Measurements from ENCODE around the gene RNF217. TPM values are rescaled to one million over a fixed set of nuclear protein-coding genes. Genes with fewer than 3 reads are reported as not detected.
A peak's percentile ranks its signal among the peaks of the same experiment; 100 is the strongest.
"Not testable (repeated sequence)": the region's sequence is repeated elsewhere in the genome, so short reads cannot be mapped to it uniquely, and the experiment has no call there.

The RNF217 gene
- total RNA-seq, 1 donor from 2014 or later: 25.5 TPM

DNA sequence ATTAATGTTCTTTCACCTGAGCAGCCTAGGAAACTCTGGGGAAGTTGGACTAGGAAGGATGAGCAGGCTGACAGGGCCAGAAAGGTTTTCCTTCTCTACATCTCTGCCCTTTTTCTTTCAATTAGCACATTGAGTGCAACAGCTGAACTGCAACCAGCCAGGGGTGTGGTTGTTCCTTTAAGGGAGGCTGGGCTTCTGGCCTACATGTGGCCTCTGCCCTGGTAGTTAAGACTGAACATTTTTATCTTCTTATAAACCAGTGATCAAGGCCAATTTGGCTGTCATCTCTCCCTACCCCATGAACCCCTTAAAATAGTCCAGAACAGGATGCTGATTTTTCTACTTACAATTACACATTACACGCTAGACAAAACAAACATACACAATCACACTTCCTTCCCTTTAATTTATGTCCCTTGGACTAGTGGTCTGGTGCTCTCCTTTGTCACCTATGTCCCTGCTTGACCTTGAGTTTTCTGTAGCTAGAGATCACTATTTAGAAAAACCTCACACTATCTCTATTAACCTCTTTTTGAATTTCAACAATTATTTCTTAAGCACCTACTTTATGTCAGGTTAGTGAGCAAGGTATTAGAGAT is 60.3 kb downstream of the RNF217 start:
- no peaks in the 10 kb centered on the region for H3K36me3 ChIP-seq
- no peaks in the 10 kb centered on the region for H3K27me3 ChIP-seq (ENCODE audit: low read depth)
- DNase-seq (no peak), ATAC-seq (peak; percentile 26 to 45)
- intact Hi-C loops (cut with DNase I): no loop called here
- TF ChIP-seq, protein P1, sequence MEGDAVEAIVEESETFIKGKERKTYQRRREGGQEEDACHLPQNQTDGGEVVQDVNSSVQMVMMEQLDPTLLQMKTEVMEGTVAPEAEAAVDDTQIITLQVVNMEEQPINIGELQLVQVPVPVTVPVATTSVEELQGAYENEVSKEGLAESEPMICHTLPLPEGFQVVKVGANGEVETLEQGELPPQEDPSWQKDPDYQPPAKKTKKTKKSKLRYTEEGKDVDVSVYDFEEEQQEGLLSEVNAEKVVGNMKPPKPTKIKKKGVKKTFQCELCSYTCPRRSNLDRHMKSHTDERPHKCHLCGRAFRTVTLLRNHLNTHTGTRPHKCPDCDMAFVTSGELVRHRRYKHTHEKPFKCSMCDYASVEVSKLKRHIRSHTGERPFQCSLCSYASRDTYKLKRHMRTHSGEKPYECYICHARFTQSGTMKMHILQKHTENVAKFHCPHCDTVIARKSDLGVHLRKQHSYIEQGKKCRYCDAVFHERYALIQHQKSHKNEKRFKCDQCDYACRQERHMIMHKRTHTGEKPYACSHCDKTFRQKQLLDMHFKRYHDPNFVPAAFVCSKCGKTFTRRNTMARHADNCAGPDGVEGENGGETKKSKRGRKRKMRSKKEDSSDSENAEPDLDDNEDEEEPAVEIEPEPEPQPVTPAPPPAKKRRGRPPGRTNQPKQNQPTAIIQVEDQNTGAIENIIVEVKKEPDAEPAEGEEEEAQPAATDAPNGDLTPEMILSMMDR (IDR thresholded peaks at IDR 0.05): no peak
- H3K9me3 ChIP-seq: no peaks in the 10 kb centered on the region
- H3K4me3 ChIP-seq: no peak overlapping the region
- H3K27ac ChIP-seq: no peak overlapping the region
- peaks cover 13% of the 10 kb centered on the region for H3K4me1 ChIP-seq

DNA sequence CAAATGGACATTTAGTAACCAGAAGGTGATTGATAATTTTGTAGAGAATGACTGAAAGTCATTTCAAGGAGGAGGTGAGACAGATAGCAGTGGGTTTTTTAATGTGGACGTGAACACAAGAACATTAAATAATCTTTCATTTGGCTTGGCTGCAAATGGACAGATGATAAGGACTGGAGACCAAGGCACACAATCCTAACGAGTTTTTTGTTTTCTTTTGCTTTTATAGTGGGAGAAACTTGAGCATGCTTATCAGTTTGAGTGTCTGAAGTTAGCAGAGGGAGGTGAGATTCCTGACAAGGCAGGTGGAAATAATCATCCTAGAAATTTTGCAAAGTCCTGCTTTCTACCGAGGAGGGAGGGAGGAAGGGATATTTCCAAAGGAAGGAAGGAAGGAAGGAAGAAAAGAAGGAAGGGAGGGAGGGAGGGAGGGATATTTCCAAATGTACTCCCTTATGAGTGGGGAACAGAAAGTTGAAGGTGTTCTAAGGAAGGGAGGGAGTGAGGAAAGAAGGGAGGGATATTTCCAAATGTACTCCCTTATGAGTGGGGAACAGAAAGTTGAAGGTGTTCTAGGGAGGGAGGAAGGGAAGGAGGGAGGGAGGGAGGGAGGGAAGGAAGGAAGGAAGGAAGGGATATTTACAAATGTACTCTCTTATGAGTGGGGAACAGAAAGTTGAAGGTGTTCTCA is 63.1 kb downstream of the RNF217 start:
- TF ChIP-seq, protein P1 (IDR thresholded peaks at IDR 0.05): no peak
- Histone ChIP-seq H3K9me3 (no peaks in the 10 kb centered on the region), H3K4me3 (no peak overlapping the region), H3K36me3 (no peaks in the 10 kb centered on the region), H3K27ac (no peak overlapping the region), H3K4me1 (peaks cover 13% of the 10 kb centered on the region), H3K27me3 (ENCODE audit: low read depth) (no peaks in the 10 kb centered on the region)
- no peak for ATAC-seq
- intact Hi-C loops (cut with DNase I): no loop called here
- no peak for DNase-seq

DNA sequence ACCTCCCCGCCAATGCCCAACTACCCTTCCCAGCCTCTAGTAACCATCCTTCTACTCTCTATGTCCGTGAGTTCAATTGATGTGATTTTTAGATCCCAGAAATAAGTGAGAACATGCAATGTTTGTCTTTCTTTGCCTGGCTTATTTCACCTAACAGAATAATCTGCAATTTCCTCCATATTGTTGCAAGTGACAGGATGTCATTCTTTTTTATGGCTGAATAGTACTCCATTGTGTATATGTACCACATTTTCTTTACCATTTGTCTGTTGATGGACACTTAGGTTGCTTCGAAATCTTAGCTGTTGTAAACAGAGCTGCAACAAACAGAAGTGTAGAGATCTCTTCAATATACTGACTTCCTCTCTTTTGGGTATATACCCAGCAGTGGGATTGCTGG is 65.0 kb downstream of the RNF217 start:
- DNase-seq (no peak), ATAC-seq (no peak)
- H3K4me3 ChIP-seq: no peak overlapping the region
- no peaks in the 10 kb centered on the region for H3K9me3 ChIP-seq
- H3K4me1 ChIP-seq: peaks cover 5% of the 10 kb centered on the region
- H3K27me3 ChIP-seq (ENCODE audit: low read depth): no peaks in the 10 kb centered on the region
- intact Hi-C loops (cut with DNase I): no loop called here
- no peaks in the 10 kb centered on the region for H3K36me3 ChIP-seq
- TF ChIP-seq, protein P1 (IDR thresholded peaks at IDR 0.05): no peak
- H3K27ac ChIP-seq: no peak overlapping the region

DNA sequence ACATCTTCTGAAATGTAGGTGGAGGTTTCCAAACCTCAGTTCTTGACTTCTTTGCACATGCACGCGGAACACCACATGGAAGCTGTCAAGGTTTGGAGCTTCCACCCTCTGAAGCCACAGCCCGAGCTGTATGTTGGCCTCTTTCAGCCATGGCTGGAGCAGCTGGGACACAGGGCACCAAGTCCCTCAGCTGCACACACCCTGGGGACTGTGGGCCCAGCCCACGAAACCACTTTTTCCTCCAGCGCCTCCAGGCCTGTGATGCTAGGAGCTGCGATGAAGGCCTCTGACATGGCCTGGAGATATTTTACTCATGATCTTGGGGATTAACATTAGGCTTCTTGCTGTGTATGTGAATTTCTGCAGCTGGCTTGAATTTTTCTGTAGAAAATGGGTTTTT is 68.7 kb downstream of the RNF217 start:
- DNase-seq (no peak), ATAC-seq (no peak)
- H3K36me3 ChIP-seq: no peaks in the 10 kb centered on the region
- H3K27me3 ChIP-seq (ENCODE audit: low read depth): no peaks in the 10 kb centered on the region
- H3K9me3 ChIP-seq: no peaks in the 10 kb centered on the region
- H3K27ac ChIP-seq: no peak overlapping the region
- intact Hi-C loops (cut with DNase I): no loop called here
- H3K4me3 ChIP-seq: no peak overlapping the region
- TF ChIP-seq, protein P1 (IDR thresholded peaks at IDR 0.05): no peak
- no peaks in the 10 kb centered on the region for H3K4me1 ChIP-seq

DNA sequence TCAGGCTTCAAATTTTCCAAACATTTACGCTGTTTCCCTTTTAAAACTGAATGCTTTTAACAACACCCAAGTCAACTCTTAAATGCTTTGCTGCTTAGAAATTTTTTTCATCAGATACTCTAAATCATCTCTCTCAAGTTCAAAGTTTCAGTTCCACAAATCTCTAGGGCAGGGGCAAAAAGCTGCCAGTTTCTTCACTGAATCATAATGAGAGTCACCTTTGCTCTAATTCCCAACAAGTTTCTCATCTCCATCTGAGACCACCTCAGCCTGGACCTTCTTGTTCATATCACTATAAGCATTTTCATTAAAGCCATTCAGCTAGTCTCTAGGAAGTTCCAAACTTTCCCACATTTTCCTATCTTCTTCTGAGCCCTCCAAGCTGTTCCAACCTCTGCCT is 69.1 kb downstream of the RNF217 start:
- TF ChIP-seq, protein P1 (IDR thresholded peaks at IDR 0.05): no peak

DNA sequence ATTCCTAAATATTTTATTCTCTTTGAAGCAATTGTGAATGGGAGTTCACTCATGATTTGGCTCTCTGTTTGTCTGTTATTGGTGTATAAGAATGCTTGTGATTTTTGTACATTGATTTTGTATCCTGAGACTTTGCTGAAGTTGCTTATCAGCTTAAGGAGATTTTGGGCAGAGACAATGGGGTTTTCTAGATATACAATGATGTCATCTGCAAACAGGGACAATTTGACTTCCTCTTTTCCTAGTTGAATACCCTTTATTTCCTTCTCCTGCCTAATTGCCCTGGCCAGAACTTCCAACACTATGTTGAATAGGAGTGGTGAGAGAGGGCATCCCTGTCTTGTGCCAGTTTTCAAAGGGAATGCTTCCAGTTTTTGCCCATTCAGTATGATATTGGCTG is 72.7 kb downstream of the RNF217 start:
- intact Hi-C loops (cut with DNase I); H3K4me3 ChIP-seq; ATAC-seq; H3K4me1 ChIP-seq; H3K27me3 ChIP-seq (ENCODE audit: low read depth); DNase-seq; H3K9me3 ChIP-seq; H3K36me3 ChIP-seq; H3K27ac ChIP-seq: not testable (repeated sequence)

More for the DNA sequence above, 69.1 kb downstream of the RNF217 start:
- H3K4me1 ChIP-seq: no peaks in the 10 kb centered on the region
- intact Hi-C loops (cut with DNase I): no loop called here
- no peaks in the 10 kb centered on the region for H3K36me3 ChIP-seq
- no peak overlapping the region for H3K4me3 ChIP-seq
- ATAC-seq (no peak), DNase-seq (no peak)
- no peaks in the 10 kb centered on the region for H3K9me3 ChIP-seq
- no peaks in the 10 kb centered on the region for H3K27me3 ChIP-seq (ENCODE audit: low read depth)
- H3K27ac ChIP-seq: no peak overlapping the region

DNA sequence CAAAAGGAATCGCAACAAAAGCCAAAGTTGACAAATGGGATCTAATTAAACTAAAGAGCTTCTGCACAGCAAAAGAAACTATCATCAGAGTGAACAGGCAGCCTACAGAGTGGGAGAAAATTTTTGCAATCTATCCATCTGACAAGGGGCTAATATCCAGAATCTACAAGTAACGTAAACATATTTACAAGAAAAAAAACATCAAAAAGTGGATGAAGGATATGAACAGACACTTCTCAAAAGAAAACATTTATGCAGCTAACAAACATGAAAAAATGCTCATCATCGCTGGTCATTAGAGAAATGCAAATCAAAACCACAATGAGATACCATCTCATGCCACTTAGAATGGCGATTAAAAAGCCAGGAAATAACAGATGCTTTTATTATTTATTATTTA is 74.2 kb downstream of the RNF217 start:
- H3K27me3 ChIP-seq (ENCODE audit: low read depth); H3K9me3 ChIP-seq; H3K36me3 ChIP-seq; intact Hi-C loops (cut with DNase I); DNase-seq; H3K27ac ChIP-seq; ATAC-seq; H3K4me3 ChIP-seq; H3K4me1 ChIP-seq: not testable (repeated sequence)
